Spleen (tissue), 11 donors: ENCODE results near the gene SYNC. TPM values are rescaled to one million over a fixed set of nuclear protein-coding genes. Genes with fewer than 3 reads are reported as not detected.

Experiments
- DNase-seq: peaks from one replicate; pipeline ENCODE4 v3.0.0-alpha.2; 2020
- H3K27ac ChIP-seq, 8 donors: fragments of 200-600 bp; sonication (generic) in 7 of 8; 1 replicate in 4 of 8; 2 replicates in 4 of 8; pipeline versions ENCODE4 v1.5.0 to v1.8.0; 2016 to 2021; ENCODE audit warnings: inconsistent platforms in 4 of 8, mild to moderate bottlenecking in 4 of 8, moderate library complexity in 1 of 8
- H3K27me3 ChIP-seq, 7 donors: fragments of 200-600 bp; sonication (generic) in 6 of 7; replicated peaks in 1 of 7; 1 replicate in 4 of 7; 2 replicates in 3 of 7; pipeline versions ENCODE4 v1.5.0 to v1.8.0; 2016 to 2021; ENCODE audit warnings: inconsistent platforms in 3 of 7, mild to moderate bottlenecking in 1 of 7
- H3K36me3 ChIP-seq, 6 donors: fragments of 200-600 bp; sonication (generic) in 5 of 6; 1 replicate in 4 of 6; 2 replicates in 2 of 6; pipeline versions ENCODE4 v1.5.0 to v1.8.0; 2016 to 2021; ENCODE audit warnings: inconsistent platforms in 2 of 6
- H3K4me1 ChIP-seq, 6 donors: fragments of 200-600 bp; sonication (generic) in 5 of 6; 1 replicate in 3 of 6; 2 replicates in 3 of 6; pipeline versions ENCODE4 v1.5.0 to v1.8.0; 2016 to 2021; ENCODE audit warnings: inconsistent platforms in 3 of 6
- H3K4me3 ChIP-seq, 8 donors: fragments of 200-600 bp; sonication (generic) in 7 of 8; 1 replicate in 4 of 8; 2 replicates in 4 of 8; pipeline versions ENCODE4 v1.5.0 to v1.8.0; 2016 to 2021; ENCODE audit warnings: inconsistent platforms in 4 of 8, mild to moderate bottlenecking in 4 of 8, moderate library complexity in 2 of 8
- H3K9me3 ChIP-seq, 8 donors: fragments of 200-600 bp; sonication (generic) in 7 of 8; 1 replicate in 4 of 8; 2 replicates in 4 of 8; pipeline versions ENCODE4 v1.5.0 to v1.8.0; 2016 to 2021; ENCODE audit warnings: inconsistent platforms in 4 of 8
- POLR2A ChIP-seq, 3 donors: fragments of 450-650 bp; IDR thresholded peaks; one replicate each; pipeline ENCODE4 v1.5.1; 2017; ENCODE audit warnings: antibody characterized with exemption in 3 of 3, mild to moderate bottlenecking in 1 of 3
- POLR2AphosphoS5 ChIP-seq, 3 donors: sonication (generic); formaldehyde crosslinking; IDR thresholded peaks; one replicate each; pipeline ENCODE4 v1.5.1; 2017; ENCODE audit warnings: antibody characterized with exemption in 3 of 3
- WGBS, 5 donors: extraction: QIAGEN DNeasy Blood & Tissue Kit in 3 of 5; methylation state at CpG; one replicate each; pipeline versions ENCODE4 v1.1.5 to v1.1.7; 2013 to 2018; 5-methylcytosine and 5-hydroxymethylcytosine counted together
- intact Hi-C: fragments of 100-400 bp; cut with DNase I; formaldehyde crosslinking; loops from one replicate; pipeline ENCODE4 v1.15.0; 2023; ENCODE audit warnings: low total_unique reads
- polyA plus RNA-seq, 3 donors: library from polyadenylated mRNA; stranded (reverse); fragments of 200-250 nt; gene quantifications; one replicate each; pipeline ENCODE4 v1.2.1, GENCODE V29; 2013
- total RNA-seq, 7 donors: library from RNA; depleted of rRNA in 3 of 7; stranded (reverse); fragments of >200 nt in 3 of 7; fragmentation: NEBNext Ultra II Directional in 4 of 7; extraction: Animal tissue kit (Norgen Biotek cat#: 25700) in 4 of 7; gene quantifications; one replicate each; pipeline versions ENCODE4 v1.1.0 to v1.2.1, GENCODE V29; 2016 to 2021
- TF ChIP-seq, protein P1 (sequence below), 11 experiments: fragments of 200-600 bp in 7 of 11; fragments of 450-650 bp in 4 of 11; sonication (generic) in 4 of 11; IDR thresholded peaks in 8 of 11; conservative IDR thresholded peaks in 3 of 11; 1 replicate in 7 of 11; 2 replicates in 4 of 11; pipeline versions ENCODE4 v1.4.0 to v1.8.0; 2016 to 2021; ENCODE audit warnings: antibody characterized with exemption in 11 of 11, inconsistent platforms in 4 of 11, mild to moderate bottlenecking in 1 of 11
- donor health status: healthy with polysubstance abuse.
- donor health status: DM: no; HTN: no; CAD: no; lungs with moderate emphysema.
- donor health status: DM: no; HTN: no; CAD: no.
- donor health status: Bipolar disorder and iron deficiency.
- donor health status: healthy.
- donor health status: DM: no; HTN: no; CAD: no.
- donor health status: DM: yes; HTN: yes; CAD: no.

SYNC gene
- total and polyA plus RNA-seq, 10 donors = 1.2 to 9.2 (median 5.6) TPM

DNA sequence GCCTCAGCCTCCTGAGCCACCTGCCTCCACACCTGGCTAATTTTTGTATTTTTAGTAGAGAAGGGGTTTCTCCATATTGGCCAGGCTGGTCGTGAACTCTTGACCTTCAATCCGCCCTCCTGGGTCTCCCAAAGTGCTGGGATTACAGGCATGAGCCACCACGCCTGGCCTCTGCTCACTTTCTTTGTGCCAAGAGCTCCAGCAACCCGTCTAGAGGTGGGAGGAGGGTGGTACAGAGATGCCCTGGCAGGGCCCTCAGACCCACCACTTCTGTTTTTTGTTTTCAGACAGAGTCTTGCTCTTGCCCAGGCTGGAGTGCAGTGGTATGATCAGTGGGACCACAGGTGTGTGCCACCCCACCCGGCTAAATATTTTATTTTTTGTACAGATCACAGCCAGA is 6.9 kb upstream of the SYNC start:
- Histone ChIP-seq H3K27me3 (peaks cover 0 to 15% (median 0%) of the 10 kb centered on the region in 7 donors), H3K9me3 (no peaks in the 10 kb centered on the region), H3K4me1 (peaks cover 0 to 22% (median 10%) of the 10 kb centered on the region in 6 donors), H3K27ac (no peak overlapping the region), H3K4me3 (no peak overlapping the region), H3K36me3 (no peaks in the 10 kb centered on the region)
- TF ChIP-seq POLR2AphosphoS5 (IDR thresholded peaks at IDR 0.05) (no peak), POLR2A (IDR thresholded peaks at IDR 0.05) (no peak)
- TF ChIP-seq, protein P1, sequence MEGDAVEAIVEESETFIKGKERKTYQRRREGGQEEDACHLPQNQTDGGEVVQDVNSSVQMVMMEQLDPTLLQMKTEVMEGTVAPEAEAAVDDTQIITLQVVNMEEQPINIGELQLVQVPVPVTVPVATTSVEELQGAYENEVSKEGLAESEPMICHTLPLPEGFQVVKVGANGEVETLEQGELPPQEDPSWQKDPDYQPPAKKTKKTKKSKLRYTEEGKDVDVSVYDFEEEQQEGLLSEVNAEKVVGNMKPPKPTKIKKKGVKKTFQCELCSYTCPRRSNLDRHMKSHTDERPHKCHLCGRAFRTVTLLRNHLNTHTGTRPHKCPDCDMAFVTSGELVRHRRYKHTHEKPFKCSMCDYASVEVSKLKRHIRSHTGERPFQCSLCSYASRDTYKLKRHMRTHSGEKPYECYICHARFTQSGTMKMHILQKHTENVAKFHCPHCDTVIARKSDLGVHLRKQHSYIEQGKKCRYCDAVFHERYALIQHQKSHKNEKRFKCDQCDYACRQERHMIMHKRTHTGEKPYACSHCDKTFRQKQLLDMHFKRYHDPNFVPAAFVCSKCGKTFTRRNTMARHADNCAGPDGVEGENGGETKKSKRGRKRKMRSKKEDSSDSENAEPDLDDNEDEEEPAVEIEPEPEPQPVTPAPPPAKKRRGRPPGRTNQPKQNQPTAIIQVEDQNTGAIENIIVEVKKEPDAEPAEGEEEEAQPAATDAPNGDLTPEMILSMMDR (IDR thresholded peaks at IDR 0.05 in 8 of 11, conservative IDR thresholded peaks at IDR 0.05 in 3 of 11) = no peak
- WGBS, 5 donors = 59 to 90% (median 62%) methylated on average over 5 of the region's 5 CpGs
- intact Hi-C loops = no loop called here
- DNase-seq = no peak

DNA sequence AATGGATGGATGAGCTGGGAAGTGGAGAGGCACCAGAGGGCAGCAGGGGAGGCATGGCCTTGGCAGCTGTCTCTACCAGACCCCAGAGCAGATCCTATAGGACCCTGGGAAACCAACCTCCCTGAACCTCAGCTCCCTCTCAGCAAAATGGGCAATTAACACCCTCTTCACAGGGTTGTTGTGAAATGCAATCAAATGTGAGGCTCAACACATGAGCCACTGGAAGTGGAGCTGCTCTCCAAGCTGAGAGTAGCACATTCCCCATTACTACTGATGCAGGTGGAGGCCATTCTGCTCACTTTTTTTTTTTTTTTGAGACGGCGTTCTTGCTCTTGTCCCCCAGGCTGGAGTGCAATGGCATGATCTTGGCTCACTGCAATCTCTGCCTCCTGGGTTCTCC is 6.5 kb upstream of the SYNC start:
- TF ChIP-seq POLR2A (IDR thresholded peaks at IDR 0.05) = no peak
- TF ChIP-seq, protein P1 (IDR thresholded peaks at IDR 0.05 in 8 of 11, conservative IDR thresholded peaks at IDR 0.05 in 3 of 11) = no peak
- no peak for TF ChIP-seq POLR2AphosphoS5 (IDR thresholded peaks at IDR 0.05)
- peaks cover 0 to 22% (median 10%) of the 10 kb centered on the region in 6 donors for H3K4me1 ChIP-seq
- H3K27me3 ChIP-seq = peaks cover 0 to 19% (median 3%) of the 10 kb centered on the region in 7 donors
- no peak overlapping the region for H3K27ac ChIP-seq
- WGBS, 5 donors = 63 to 84% (median 81%) methylated on average over 2 of the region's 2 CpGs
- H3K9me3 ChIP-seq = no peaks in the 10 kb centered on the region
- intact Hi-C loops = no loop called here
- DNase-seq = no peak
- H3K4me3 ChIP-seq = no peak overlapping the region
- no peaks in the 10 kb centered on the region for H3K36me3 ChIP-seq

DNA sequence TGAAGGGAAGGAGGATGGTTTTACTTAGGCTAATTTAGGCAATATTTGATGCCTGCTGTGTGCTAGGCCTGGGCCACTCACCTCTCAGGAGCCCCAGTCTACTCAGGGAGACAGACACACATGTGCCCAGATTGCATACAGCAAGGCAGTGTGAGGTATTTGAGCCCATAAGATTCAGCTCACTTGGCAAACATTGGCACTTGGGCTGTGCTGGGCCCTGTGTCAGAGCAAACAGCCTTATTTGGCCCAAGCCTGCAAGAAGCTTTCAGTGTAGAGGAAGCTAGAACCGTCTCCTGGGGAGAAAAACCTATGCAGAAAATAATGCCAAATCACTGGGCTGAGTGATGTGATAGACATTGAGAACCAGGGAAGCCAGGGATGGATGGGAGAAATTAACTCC is 3.9 kb upstream of the SYNC start:
- H3K4me1 ChIP-seq = peaks cover 0 to 30% (median 16%) of the 10 kb centered on the region in 6 donors
- 53 to 100% (median 71%) methylated on average over 1 of the region's 1 CpG for WGBS, 5 donors
- no peak overlapping the region for H3K27ac ChIP-seq
- TF ChIP-seq POLR2A (IDR thresholded peaks at IDR 0.05) = no peak
- no peaks in the 10 kb centered on the region for H3K9me3 ChIP-seq
- H3K36me3 ChIP-seq = no peaks in the 10 kb centered on the region
- no peak overlapping the region for H3K4me3 ChIP-seq
- intact Hi-C loops = no loop called here
- DNase-seq = no peak
- peaks cover 0 to 44% (median 20%) of the 10 kb centered on the region in 7 donors for H3K27me3 ChIP-seq

DNA sequence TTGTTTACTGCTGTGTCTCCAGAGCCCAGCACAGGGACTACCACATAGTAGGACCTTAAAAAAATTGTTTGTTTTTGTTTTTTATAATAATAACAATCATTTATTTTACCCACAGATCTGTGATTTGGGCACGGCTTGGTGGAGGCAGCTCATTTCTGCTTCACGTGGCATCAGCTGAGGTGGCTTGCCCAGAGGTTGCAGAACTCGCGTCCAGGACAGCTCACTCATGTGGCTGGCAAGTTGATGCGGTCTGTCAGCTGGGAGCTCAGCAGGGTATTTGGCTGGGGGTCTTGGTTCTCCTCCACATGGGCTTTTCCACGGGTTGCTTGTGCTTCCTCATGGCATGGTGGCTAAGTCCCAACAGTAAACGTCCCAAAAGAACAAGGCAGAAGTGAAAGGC is 2.9 kb upstream of the SYNC start:
- no peak for DNase-seq
- Histone ChIP-seq H3K27ac (no peak overlapping the region), H3K36me3 (no peaks in the 10 kb centered on the region), H3K9me3 (no peaks in the 10 kb centered on the region), H3K27me3 (peaks cover 0 to 46% (median 20%) of the 10 kb centered on the region in 7 donors), H3K4me1 (peaks cover 3 to 33% (median 23%) of the 10 kb centered on the region in 6 donors), H3K4me3 (no peak overlapping the region)
- intact Hi-C loops = no loop called here
- TF ChIP-seq POLR2A (IDR thresholded peaks at IDR 0.05) (no peak), POLR2AphosphoS5 (IDR thresholded peaks at IDR 0.05) (no peak)
- TF ChIP-seq, protein P1 (IDR thresholded peaks at IDR 0.05 in 8 of 11, conservative IDR thresholded peaks at IDR 0.05 in 3 of 11) = no peak
- WGBS, 5 donors = 81 to 93% (median 89%) methylated on average over 7 of the region's 7 CpGs
